ENCODE measurements around the gene PDGFC.

GRCh38 chr4:156956826-156957368, 14.7 kb downstream of the PDGFC start:
- no peak for TF ChIP-seq POLR2A (IDR thresholded peaks at IDR 0.05)
- TF ChIP-seq CTCF (IDR thresholded peaks at IDR 0.05) = no peak
